Smooth muscle cell (in vitro differentiated cells): ENCODE measurements around the gene CPEB1. TPM values are rescaled to one million over a fixed set of nuclear protein-coding genes. Genes with fewer than 3 reads are reported as not detected.
A peak's percentile ranks its signal among the peaks of the same experiment; 100 is the strongest.

Experiments
- DNase-seq: peaks from one replicate; lab custom pipeline; 2025; ENCODE audit not compliant: unreplicated experiment; lab: John Stamatoyannopoulos, UW
- H2AFZ ChIP-seq: fragments of 200-600 bp; sonication (generic); 2 replicates; pipeline ENCODE4 v1.6.0; 2016; ENCODE audit warnings: antibody characterized with exemption, low read depth, mild to moderate bottlenecking
- H3F3A ChIP-seq: fragments of 200-600 bp; sonication (generic); 2 replicates; pipeline ENCODE4 v1.6.0; 2017; ENCODE audit warnings: antibody characterized with exemption, low read depth
- H3K27ac ChIP-seq: fragments of 200-600 bp; sonication (generic); 2 replicates; pipeline ENCODE4 v1.5.1; 2016; ENCODE audit warnings: low read depth, mild to moderate bottlenecking
- H3K27me3 ChIP-seq: fragments of 200-600 bp; sonication (generic); 2 replicates; pipeline ENCODE4 v1.6.1; 2016; ENCODE audit warnings: low read depth, mild to moderate bottlenecking
- H3K36me3 ChIP-seq: fragments of 200-600 bp; sonication (generic); 2 replicates; pipeline ENCODE4 v1.5.1; 2016; ENCODE audit warnings: low read depth
- H3K4me1 ChIP-seq: fragments of 200-600 bp; sonication (generic); 2 replicates; pipeline ENCODE4 v1.5.1; 2016; ENCODE audit warnings: low read depth
- H3K4me2 ChIP-seq: fragments of 200-600 bp; sonication (generic); 2 replicates; pipeline ENCODE4 v1.6.0; 2016; ENCODE audit warnings: mild to moderate bottlenecking
- H3K4me3 ChIP-seq: fragments of 200-600 bp; sonication (generic); 2 replicates; pipeline ENCODE4 v1.5.1; 2016; ENCODE audit warnings: mild to moderate bottlenecking
- H3K79me2 ChIP-seq: fragments of 200-600 bp; sonication (generic); 2 replicates; pipeline ENCODE4 v1.6.0; 2016; ENCODE audit warnings: low read depth, mild to moderate bottlenecking
- H3K9ac ChIP-seq: fragments of 200-600 bp; sonication (generic); 2 replicates; pipeline ENCODE4 v1.6.0; 2016; ENCODE audit warnings: low read depth
- H3K9me3 ChIP-seq: fragments of 200-600 bp; sonication (generic); replicated peaks from 2 replicates; pipeline ENCODE4 v1.5.1; 2016; ENCODE audit warnings: low read depth
- H4K20me1 ChIP-seq: fragments of 200-600 bp; sonication (generic); 2 replicates; pipeline ENCODE4 v1.6.0; 2016; ENCODE audit warnings: low read depth
- WGBS: methylation state at CpG from one replicate; pipeline ENCODE4 v1.1.7; 2016; ENCODE audit warnings: low lambda C conversion rate; 5-methylcytosine and 5-hydroxymethylcytosine counted together
- polyA plus RNA-seq: library from polyadenylated mRNA; unstranded; fragments of >200 nt; fragmentation: Nextera tagmentation; extraction: Ambion mirVana; gene quantifications from 2 replicates; pipeline ENCODE4 v1.2.1, GENCODE V29; 2016
- total RNA-seq: library from RNA; depleted of rRNA; stranded (reverse); fragments of >200 nt; gene quantifications from 2 replicates; pipeline ENCODE4 v1.2.3, GENCODE V29; 2014
- TF ChIP-seq, protein P1 (sequence below): fragments of 200-600 bp; sonication (generic); IDR thresholded peaks from 2 replicates; pipeline ENCODE4 v1.5.1; 2017; ENCODE audit warnings: borderline replicate concordance, mild to moderate bottlenecking, antibody characterized with exemption; ENCODE audit not compliant: insufficient read depth, poor library complexity, severe bottlenecking

The CPEB1 gene
- total and polyA plus RNA-seq, 2 experiments from 2014 or later = 5.8 to 9.8 TPM

- Histone ChIP-seq H3F3A (no peaks in the 10 kb centered on the region), H3K9me3 (no peaks in the 10 kb centered on the region), H3K4me3 (no peak overlapping the region), H4K20me1 (no peaks in the 10 kb centered on the region), H3K79me2 (no peaks in the 10 kb centered on the region), H2AFZ (no peak overlapping the region), H3K27me3 (peaks cover 56% of the 10 kb centered on the region), H3K9ac (no peak overlapping the region), H3K27ac (no peak overlapping the region), H3K4me2 (no peak overlapping the region), H3K4me1 (no peaks in the 10 kb centered on the region), H3K36me3 (no peaks in the 10 kb centered on the region)
- TF ChIP-seq, protein P1, sequence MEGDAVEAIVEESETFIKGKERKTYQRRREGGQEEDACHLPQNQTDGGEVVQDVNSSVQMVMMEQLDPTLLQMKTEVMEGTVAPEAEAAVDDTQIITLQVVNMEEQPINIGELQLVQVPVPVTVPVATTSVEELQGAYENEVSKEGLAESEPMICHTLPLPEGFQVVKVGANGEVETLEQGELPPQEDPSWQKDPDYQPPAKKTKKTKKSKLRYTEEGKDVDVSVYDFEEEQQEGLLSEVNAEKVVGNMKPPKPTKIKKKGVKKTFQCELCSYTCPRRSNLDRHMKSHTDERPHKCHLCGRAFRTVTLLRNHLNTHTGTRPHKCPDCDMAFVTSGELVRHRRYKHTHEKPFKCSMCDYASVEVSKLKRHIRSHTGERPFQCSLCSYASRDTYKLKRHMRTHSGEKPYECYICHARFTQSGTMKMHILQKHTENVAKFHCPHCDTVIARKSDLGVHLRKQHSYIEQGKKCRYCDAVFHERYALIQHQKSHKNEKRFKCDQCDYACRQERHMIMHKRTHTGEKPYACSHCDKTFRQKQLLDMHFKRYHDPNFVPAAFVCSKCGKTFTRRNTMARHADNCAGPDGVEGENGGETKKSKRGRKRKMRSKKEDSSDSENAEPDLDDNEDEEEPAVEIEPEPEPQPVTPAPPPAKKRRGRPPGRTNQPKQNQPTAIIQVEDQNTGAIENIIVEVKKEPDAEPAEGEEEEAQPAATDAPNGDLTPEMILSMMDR = no peak
- 81% methylated on average over 2 of the region's 2 CpGs for WGBS
- no peak for DNase-seq
Observed at GRCh38 chr15:82635798-82636197, 11.4 kb downstream of the CPEB1 start.

DNA sequence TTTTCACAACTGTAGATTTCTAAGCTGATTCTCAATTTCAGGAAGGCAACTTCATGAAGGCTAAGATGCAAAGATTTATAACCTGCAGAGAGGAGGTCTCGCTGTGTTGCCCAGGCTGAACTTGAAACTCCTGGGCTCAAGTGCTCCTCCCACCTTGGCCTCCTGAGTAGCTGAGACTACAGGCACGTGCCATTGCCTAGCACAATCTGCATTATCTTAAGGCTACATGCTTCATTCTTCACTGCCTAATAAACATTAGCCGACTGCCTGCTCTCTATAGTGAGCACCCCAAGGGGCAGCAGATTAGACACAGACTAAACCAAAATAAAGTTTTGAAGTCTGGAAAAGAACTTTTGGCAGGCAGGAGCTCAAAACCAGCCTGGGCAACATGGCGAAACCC, 17.1 kb downstream of the CPEB1 start:
- Histone ChIP-seq H3K36me3 (no peaks in the 10 kb centered on the region), H3K4me1 (no peaks in the 10 kb centered on the region), H2AFZ (no peak overlapping the region), H3K79me2 (no peaks in the 10 kb centered on the region), H3K4me2 (no peak overlapping the region), H4K20me1 (no peaks in the 10 kb centered on the region), H3K4me3 (no peak overlapping the region), H3K9ac (no peak overlapping the region), H3F3A (no peaks in the 10 kb centered on the region), H3K27me3 (no peaks in the 10 kb centered on the region), H3K27ac (no peak overlapping the region), H3K9me3 (no peaks in the 10 kb centered on the region)
- TF ChIP-seq, protein P1 = no peak
- DNase-seq = no peak
- 74% methylated on average over 4 of the region's 4 CpGs for WGBS

GRCh38 chr15:82625136-82625535, 22.0 kb downstream of the CPEB1 start:
- peak overlapping the region; percentile 37 for H3K27ac ChIP-seq
- H3K36me3 ChIP-seq = no peaks in the 10 kb centered on the region
- H4K20me1 ChIP-seq = no peaks in the 10 kb centered on the region
- H3K4me1 ChIP-seq = no peaks in the 10 kb centered on the region
- H3F3A ChIP-seq = no peaks in the 10 kb centered on the region
- no peak overlapping the region for H3K9ac ChIP-seq
- DNase-seq = no peak
- H2AFZ ChIP-seq = no peak overlapping the region
- H3K4me3 ChIP-seq = no peak overlapping the region
- H3K27me3 ChIP-seq = no peaks in the 10 kb centered on the region
- H3K9me3 ChIP-seq = no peaks in the 10 kb centered on the region
- H3K79me2 ChIP-seq = no peaks in the 10 kb centered on the region
- TF ChIP-seq, protein P1 = no peak
- no peak overlapping the region for H3K4me2 ChIP-seq
- WGBS = 60% methylated on average over 4 of the region's 4 CpGs

GRCh38 chr15:82624438-82624837, 22.7 kb downstream of the CPEB1 start:
- no peak for DNase-seq

More at GRCh38 chr15:82624438-82624837, 22.7 kb downstream of the CPEB1 start:
- no peaks in the 10 kb centered on the region for H3K4me1 ChIP-seq
- no peaks in the 10 kb centered on the region for H3K9me3 ChIP-seq
- no peak overlapping the region for H3K27ac ChIP-seq
- H3K9ac ChIP-seq = no peak overlapping the region
- H3K27me3 ChIP-seq = no peaks in the 10 kb centered on the region
- no peaks in the 10 kb centered on the region for H4K20me1 ChIP-seq
- H3K4me3 ChIP-seq = no peak overlapping the region
- no peaks in the 10 kb centered on the region for H3F3A ChIP-seq
- no peaks in the 10 kb centered on the region for H3K79me2 ChIP-seq
- H3K36me3 ChIP-seq = no peaks in the 10 kb centered on the region
- TF ChIP-seq, protein P1 = no peak
- WGBS = 92% methylated on average over 3 of the region's 3 CpGs
- H3K4me2 ChIP-seq = no peak overlapping the region
- no peak overlapping the region for H2AFZ ChIP-seq
